Panc1 (cell line): Measurements from ENCODE around the gene OTOGL. TPM values are rescaled to one million over a fixed set of nuclear protein-coding genes. Genes with fewer than 3 reads are reported as not detected.

Experiments
- ATAC-seq: fragments of 200-7000 bp; cut with Tn5 transposase; 2 replicates; pipeline ENCODE4 v1.9.1; 2020; ENCODE audit warnings: mild to moderate bottlenecking, moderate library complexity
- BruUV-seq: library from RNA; stranded (reverse); fragments of 400-500 nt; replicated peaks from 2 replicates; lab custom pipeline; 2021; lab: Mats Ljungman, UMichigan
- CTCF ChIA-PET: fragments of 300-600 bp; sonication (Branson Sonifier 250); formaldehyde crosslinking; loops from one replicate; lab custom pipeline; 2022; ENCODE audit warnings: antibody characterized with exemption; lab: Charles Lee
- POLR2A ChIA-PET: fragments of 300-600 bp; sonication (Branson Sonifier 250); formaldehyde crosslinking; loops from one replicate; lab custom pipeline; 2022; ENCODE audit warnings: antibody characterized with exemption; lab: Charles Lee
- DNase-seq: peaks from one replicate; pipeline ENCODE4 v3.0.0-alpha.2; 2010; ENCODE audit warnings: low read depth, low spot score
- H3K27ac ChIP-seq: 2 replicates; pipeline ENCODE4 v1.5.1; 2011; ENCODE audit warnings: mild to moderate bottlenecking, low read length, inconsistent platforms
- H3K27me3 ChIP-seq: fragments of 200-500 bp; sonication (Bioruptor generic); 2 replicates; pipeline ENCODE4 v1.6.0; 2014; ENCODE audit warnings: low read length, inconsistent platforms; ENCODE audit not compliant: control insufficient read depth, insufficient read depth
- H3K36me3 ChIP-seq: fragments of 200-500 bp; sonication (Bioruptor generic); 2 replicates; pipeline ENCODE4 v1.5.1; 2014; ENCODE audit warnings: inconsistent platforms, mild to moderate bottlenecking, low read length, moderate library complexity; ENCODE audit not compliant: control insufficient read depth, insufficient read depth
- H3K4me1 ChIP-seq: 2 replicates; pipeline ENCODE4 v1.5.1; 2011; ENCODE audit warnings: inconsistent platforms, mild to moderate bottlenecking, low read length, moderate library complexity; ENCODE audit not compliant: control insufficient read depth, insufficient read depth
- H3K4me3 ChIP-seq, 2 experiments: 2 replicates each; pipeline ENCODE4 v1.5.1; 2011 to 2012; ENCODE audit warnings: low read depth in 2 of 2, low read length in 2 of 2, mild to moderate bottlenecking in 2 of 2, inconsistent platforms in 1 of 2, moderate library complexity in 1 of 2
- H3K9me3 ChIP-seq: fragments of 200-500 bp; sonication (Bioruptor generic); 2 replicates; pipeline ENCODE4 v1.5.1; 2014; ENCODE audit warnings: low read depth, mild to moderate bottlenecking, inconsistent platforms, low read length, moderate library complexity; ENCODE audit not compliant: control insufficient read depth, insufficient read depth
- CTCF ChIP-seq: fragments of 450-650 bp; IDR thresholded peaks from 2 replicates; pipeline ENCODE4 v1.5.1; 2017; ENCODE audit warnings: mild to moderate bottlenecking
- POLR2AphosphoS5 ChIP-seq: IDR thresholded peaks from 2 replicates; pipeline ENCODE4 v1.6.1; 2012; ENCODE audit warnings: mild to moderate bottlenecking, low read depth, low read length, moderate library complexity
- REST ChIP-seq, 2 experiments: IDR thresholded peaks; 2 replicates each; pipeline ENCODE4 v1.6.1; 2011 to 2012; ENCODE audit warnings: low read depth in 2 of 2, control low read depth in 1 of 2, low read length in 1 of 2, mild to moderate bottlenecking in 1 of 2, moderate library complexity in 1 of 2; ENCODE audit not compliant: insufficient read depth in 1 of 2
- SIN3A ChIP-seq: IDR thresholded peaks from 2 replicates; pipeline ENCODE4 v1.6.1; 2012; ENCODE audit warnings: low read depth, mild to moderate bottlenecking, low read length, moderate library complexity, borderline replicate concordance; ENCODE audit not compliant: insufficient read depth
- TCF7L2 ChIP-seq: IDR thresholded peaks from 2 replicates; pipeline ENCODE4 v1.6.1; 2011; ENCODE audit warnings: mild to moderate bottlenecking, low read depth, low read length, inconsistent platforms
- in situ Hi-C: cut with HindIII; loops from 2 replicates; pipeline ENCODE4 v1.10.0; 2016; ENCODE audit warnings: low sequenced_read_pairs, low pct_unique_long_range_greater_than_20kb
- intact Hi-C: fragments of 100-400 bp; cut with micrococcal nuclease; formaldehyde crosslinking; loops from one replicate; pipeline ENCODE4 v1.10.0; 2022; ENCODE audit not compliant: unreplicated experiment
- total RNA-seq: library from RNA; stranded (reverse); gene quantifications from one replicate; pipeline ENCODE4 v1.2.1, GENCODE V29; 2021; ENCODE audit not compliant: unreplicated experiment

Gene OTOGL
- total RNA-seq, 1 experiment from 2014 or later = not detected

DNA sequence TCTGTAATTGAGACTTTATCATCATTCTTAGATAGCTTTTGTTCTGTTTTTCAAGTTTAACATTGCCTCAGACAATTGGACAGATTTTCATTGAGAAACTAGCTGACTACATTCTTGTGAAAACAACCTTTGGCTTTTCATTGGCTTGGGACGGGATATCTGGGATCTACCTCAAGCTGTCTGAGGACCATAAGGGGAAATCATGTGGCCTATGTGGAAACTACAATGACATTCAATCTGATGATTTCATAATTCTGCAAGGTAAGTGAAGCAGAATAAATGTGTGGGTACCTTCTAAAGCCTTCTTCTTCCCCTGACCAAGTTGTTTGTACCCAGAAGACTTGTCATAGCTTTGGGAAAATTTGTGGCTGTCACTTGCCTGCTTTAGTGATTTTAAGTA lies 133.5 kb downstream of the OTOGL start:
- Histone ChIP-seq H3K4me1 (no peaks in the 10 kb centered on the region), H3K36me3 (no peaks in the 10 kb centered on the region; the same call in 1 of the 2 replicates), H3K27ac (no peak overlapping the region), H3K4me3 (no peak overlapping the region), H3K27me3 (no peaks in the 10 kb centered on the region), H3K9me3 (no peaks in the 10 kb centered on the region)
- no TSS peak for BruUV-seq
- TF ChIP-seq REST (IDR thresholded peaks at IDR 0.05; ENCODE audit: insufficient read depth in 1 of 2, low read depth in 2 of 2, low read length in 1 of 2) = no peak
- TF ChIP-seq TCF7L2 = no peak
- TF ChIP-seq CTCF = no peak
- TF ChIP-seq SIN3A = no peak
- TF ChIP-seq POLR2AphosphoS5 = no peak
- POLR2A ChIA-PET = no interaction called here
- in situ Hi-C loops (no loop called here), intact Hi-C loops (no loop called here)
- DNase-seq = no peak
- CTCF ChIA-PET = interaction anchor here (0.6 kb wide), 1 partner anchor 222 kb away, joined by 3 read pairs; no protein-coding TSS in a partner anchor
- no peak for ATAC-seq

DNA sequence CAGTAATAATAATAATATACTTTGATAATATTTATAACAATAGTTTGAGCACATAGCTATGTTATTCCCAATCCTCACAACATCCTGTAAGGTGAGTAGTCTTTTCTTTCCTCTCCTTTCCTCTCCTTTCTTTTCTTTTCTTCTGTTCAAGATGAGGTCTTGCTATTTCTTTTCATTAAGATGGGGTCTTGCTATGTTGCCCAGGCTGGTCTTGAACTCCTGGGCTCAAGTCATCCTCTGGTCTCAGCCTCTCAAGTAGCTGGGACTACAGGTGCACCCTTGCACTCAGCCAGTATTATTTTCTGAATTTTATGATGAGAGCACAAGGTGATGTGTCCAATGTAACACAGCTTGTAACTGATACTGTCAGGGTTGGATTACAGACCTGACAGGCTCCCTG lies 134.6 kb downstream of the OTOGL start:
- Histone ChIP-seq H3K4me1 (no peaks in the 10 kb centered on the region), H3K27ac (no peak overlapping the region), H3K4me3 (no peak overlapping the region), H3K27me3 (no peaks in the 10 kb centered on the region), H3K9me3 (no peaks in the 10 kb centered on the region), H3K36me3 (no peaks in the 10 kb centered on the region; the same call in 1 of the 2 replicates)
- no peak for ATAC-seq
- intact Hi-C loops = no loop called here
- BruUV-seq = no TSS peak
- no peak for DNase-seq
- TF ChIP-seq SIN3A (no peak), CTCF (no peak), POLR2AphosphoS5 (no peak), REST (IDR thresholded peaks at IDR 0.05; ENCODE audit: insufficient read depth in 1 of 2, low read depth in 2 of 2, low read length in 1 of 2) (no peak), TCF7L2 (no peak)
- CTCF ChIA-PET = no interaction called here
- POLR2A ChIA-PET = no interaction called here
- in situ Hi-C loops = no loop called here
